HepG2 (cell line): ENCODE measurements around the gene ALOXE3. TPM values are rescaled to one million over a fixed set of nuclear protein-coding genes. Genes with fewer than 3 reads are reported as not detected.
"Not testable (repeated sequence)": the region's sequence is repeated elsewhere in the genome, so short reads cannot be mapped to it uniquely, and the experiment has no call there.

ENCODE experiments used
- ATAC-seq: fragments of 200-7000 bp; cut with Tn5 transposase; 3 replicates; pipeline ENCODE4 v1.9.1; 2020; ENCODE audit warnings: mild to moderate bottlenecking, moderate library complexity
- BruUV-seq: library from RNA; stranded (reverse); fragments of 400-500 nt; replicated peaks from 2 replicates; lab custom pipeline; 2021; lab: Mats Ljungman, UMichigan
- CTCF ChIA-PET: fragments of 300-600 bp; formaldehyde crosslinking; extraction: SDS; loops from one replicate; lab custom pipeline; 2021; ENCODE audit warnings: low total read pairs, inconsistent platforms, low intra/inter-chr PET ratio; lab: Yijun Ruan, JAX
- POLR2A ChIA-PET: fragments of 350-600 bp; sonication (Branson Sonifier 250); formaldehyde crosslinking; loops from one replicate; lab custom pipeline; 2020; ENCODE audit warnings: antibody characterized with exemption, inconsistent platforms; lab: Yijun Ruan, JAX
- DNase-seq: peaks from one replicate; pipeline ENCODE4 v3.0.0-alpha.2; 2015; ENCODE audit warnings: low spot score
- FAIRE-seq: peaks from 3 replicates; lab custom pipeline; 2011; peaks lifted over from hg19 to GRCh38; lab: Jason Lieb, UNC
- H2AFZ ChIP-seq: one replicate; pipeline ENCODE4 v1.6.1; 2011; ENCODE audit warnings: low read length, inconsistent platforms
- H3K27ac ChIP-seq: fragments of 300-600 bp; 3 replicates; pipeline ENCODE4 v1.8.0; 2011; ENCODE audit warnings: mixed run types, mild to moderate bottlenecking, mixed read lengths, low read length, inconsistent platforms; ENCODE audit not compliant: insufficient read depth; ENCODE audit errors: extremely low read length
- H3K27me3 ChIP-seq, 2 experiments: fragments of 200-600 bp in 1 of 2; 2 replicates in 1 of 2; 3 replicates in 1 of 2; pipeline versions ENCODE4 v1.6.0 to v1.8.0; 2011; ENCODE audit warnings: low read length in 2 of 2, mild to moderate bottlenecking in 2 of 2, moderate library complexity in 2 of 2, inconsistent platforms in 1 of 2; ENCODE audit not compliant: insufficient read depth in 2 of 2, control insufficient read depth in 1 of 2
- H3K36me3 ChIP-seq, 2 experiments: fragments of 200-600 bp in 1 of 2; replicated peaks in 1 of 2; 2 replicates in 1 of 2; 3 replicates in 1 of 2; pipeline versions ENCODE4 v1.5.1 to v1.8.0; 2011; ENCODE audit warnings: low read length in 2 of 2, inconsistent platforms in 1 of 2; ENCODE audit not compliant: insufficient read depth in 2 of 2, control insufficient read depth in 1 of 2
- H3K4me1 ChIP-seq: 2 replicates; pipeline ENCODE4 v1.5.1; 2012; ENCODE audit warnings: low read length, inconsistent platforms; ENCODE audit not compliant: insufficient read depth
- H3K4me2 ChIP-seq: 2 replicates; pipeline ENCODE4 v1.6.0; 2011; ENCODE audit warnings: low read depth, low read length, inconsistent platforms
- H3K4me3 ChIP-seq, 3 experiments: fragments of 200-600 bp in 1 of 3; sonication (generic), shearing (Covaris generic) in 1 of 3; replicated peaks in 1 of 3; 2 replicates each; pipeline ENCODE4 v1.5.1; 2011 to 2016; ENCODE audit warnings: low read length in 3 of 3, inconsistent platforms in 2 of 3, low read depth in 2 of 3, mild to moderate bottlenecking in 2 of 3, control low read depth in 1 of 3, mixed read lengths in 1 of 3; ENCODE audit not compliant: insufficient read depth in 1 of 3
- H3K79me2 ChIP-seq: one replicate; pipeline ENCODE4 v1.6.1; 2011; ENCODE audit warnings: low read length, inconsistent platforms; ENCODE audit not compliant: insufficient read depth
- H3K9ac ChIP-seq: 2 replicates; pipeline ENCODE4 v1.6.0; 2011; ENCODE audit warnings: mild to moderate bottlenecking, low read depth, low read length, inconsistent platforms; ENCODE audit not compliant: insufficient read depth
- H3K9me3 ChIP-seq: 2 replicates; pipeline ENCODE4 v1.5.1; 2012; ENCODE audit warnings: mild to moderate bottlenecking, low read length
- H4K20me1 ChIP-seq: 2 replicates; pipeline ENCODE4 v1.6.0; 2011; ENCODE audit warnings: inconsistent platforms, mild to moderate bottlenecking, low read length, moderate library complexity; ENCODE audit not compliant: insufficient read depth
- FOXA3 ChIP-seq: IDR thresholded peaks from 2 replicates; pipeline ENCODE4 v1.6.1; 2016; ENCODE audit warnings: missing genetic modification reagents, missing compliant biosample characterization
- MTA3 ChIP-seq: sonication (generic); formaldehyde crosslinking; IDR thresholded peaks from 2 replicates; pipeline ENCODE4 v1.4.0; 2020; ENCODE audit warnings: missing genetic modification reagents
- RXRB ChIP-seq: IDR thresholded peaks from 2 replicates; pipeline ENCODE4 v1.6.1; 2016; ENCODE audit warnings: borderline replicate concordance, missing genetic modification reagents, missing compliant biosample characterization
- SMC3 ChIP-seq: IDR thresholded peaks from 2 replicates; pipeline ENCODE4 v1.6.1; 2011; ENCODE audit warnings: low read length, improper control_type of control experiment
- TFDP1 ChIP-seq: IDR thresholded peaks from 2 replicates; pipeline ENCODE4 v1.6.1; 2016; ENCODE audit warnings: missing compliant biosample characterization, missing genetic modification reagents, borderline replicate concordance
- ZNF674 ChIP-seq: sonication (generic); formaldehyde crosslinking; IDR thresholded peaks from 2 replicates; pipeline ENCODE4 v1.5.0; 2020; ENCODE audit warnings: low read depth, mild to moderate bottlenecking, missing genetic modification reagents
- ZNF816 ChIP-seq: sonication (generic); formaldehyde crosslinking; IDR thresholded peaks from 2 replicates; pipeline ENCODE4 v1.8.0; 2022; ENCODE audit warnings: missing genetic modification reagents, mild to moderate bottlenecking, borderline replicate concordance
- WGBS: methylation state at CpG from one replicate; pipeline ENCODE4 v1.1.6; 2017; ENCODE audit warnings: low lambda C conversion rate; 5-methylcytosine and 5-hydroxymethylcytosine counted together
- in situ Hi-C: cut with HindIII; loops from 2 replicates; pipeline ENCODE4 v1.10.0; 2017; ENCODE audit warnings: low pct_unique_long_range_greater_than_20kb; ENCODE audit not compliant: extremely low pct_ligation_motif_present
- intact Hi-C: fragments of 100-400 bp; cut with micrococcal nuclease; formaldehyde crosslinking; loops from one replicate; pipeline ENCODE4 v1.10.0; 2022; ENCODE audit not compliant: unreplicated experiment
- polyA plus RNA-seq, 8 experiments: library from polyadenylated mRNA; depleted of rRNA in 3 of 8; stranded (reverse) in 7 of 8; unstranded in 1 of 8; fragments of >200 nt; fragmentation: Illumina TruSeq in 4 of 8; extraction: Trizol in 4 of 8; gene quantifications; 2 replicates each; pipeline versions ENCODE4 v1.2.1 to v1.2.3, GENCODE V29; 2011 to 2016; ENCODE audit warnings: low read depth in 4 of 8, missing spikeins in 1 of 8, mixed read lengths in 1 of 8; ENCODE audit not compliant: insufficient read depth in 1 of 8
- total RNA-seq, 5 experiments: library from RNA; depleted of rRNA; stranded (reverse); fragments of >200 nt; fragmentation: Illumina TruSeq; extraction: Trizol; gene quantifications; 2 replicates each; pipeline ENCODE4 v1.2.3, GENCODE V29; 2016; ENCODE audit warnings: low read depth in 1 of 5
- TF ChIP-seq, protein P1 (sequence below): sonication (generic); formaldehyde crosslinking; conservative IDR thresholded peaks from 2 replicates; pipeline ENCODE4 v1.4.0; 2020; ENCODE audit warnings: mild to moderate bottlenecking, missing genetic modification reagents, moderate library complexity
- TF ChIP-seq, protein P2 (sequence below): sonication (generic); formaldehyde crosslinking; IDR thresholded peaks from 2 replicates; pipeline ENCODE4 v1.5.0; 2020; ENCODE audit warnings: mild to moderate bottlenecking, missing genetic modification reagents, moderate library complexity

Gene ALOXE3
- total and polyA plus RNA-seq, 2 of the 13 experiments (the other 11 are each of a cell fraction or from before 2014, with no cell fraction given), result 0.07 TPM; not detected in 1

DNA sequence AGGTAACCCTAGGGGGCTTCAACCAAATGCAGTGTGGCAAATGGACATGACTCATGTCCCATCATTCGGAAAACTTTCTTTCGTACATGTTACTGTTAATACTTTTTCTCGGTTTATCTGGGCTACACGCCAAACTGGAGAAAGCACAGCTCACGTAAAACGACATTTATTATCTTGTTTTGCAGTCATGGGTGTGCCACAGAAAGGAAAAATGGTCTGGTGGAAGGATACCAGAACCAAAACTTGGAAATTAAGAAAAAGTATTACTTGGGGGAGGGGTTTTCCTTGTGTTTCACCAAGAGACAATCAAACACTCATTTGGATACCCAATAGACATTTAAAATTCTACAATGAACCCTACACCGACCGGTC is 55.9 kb downstream of the ALOXE3 start (continued):
- TF ChIP-seq RXRB (CRISPR knock-in tag), result no peak

DNA sequence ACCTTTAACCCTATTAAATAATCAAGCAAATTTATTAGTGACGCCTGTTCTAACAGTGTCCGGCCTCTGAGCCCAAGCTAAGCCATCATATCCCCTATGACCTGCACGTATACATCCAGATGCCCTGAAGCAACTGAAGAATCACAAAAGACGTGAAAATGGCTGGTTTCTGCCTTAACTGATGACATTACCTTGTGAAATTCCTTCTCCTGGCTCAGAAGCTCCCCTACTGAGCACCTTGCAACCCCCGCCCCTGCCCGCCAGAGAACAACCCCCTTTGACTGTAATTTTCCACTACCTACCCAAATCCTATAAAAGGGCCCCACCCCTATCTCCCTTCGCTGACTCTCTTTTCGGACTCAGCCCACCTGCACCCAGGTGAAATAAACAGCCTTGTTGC is 56.5 kb downstream of the ALOXE3 start:
- peaks cover 32% of the 10 kb centered on the region for H3K4me1 ChIP-seq
- H3K27ac ChIP-seq, POLR2A ChIA-PET, FAIRE-seq, H3K9ac ChIP-seq, H3K36me3 ChIP-seq, H3K9me3 ChIP-seq, H3K79me2 ChIP-seq, ATAC-seq, DNase-seq, H2AFZ ChIP-seq, BruUV-seq, H3K4me2 ChIP-seq, in situ Hi-C loops, H3K4me3 ChIP-seq: not testable (repeated sequence)
- 92% methylated on average over 8 of the region's 8 CpGs for WGBS
- peaks cover 1 to 21% of the 10 kb centered on the region in 2 experiments; a peak in 4 of 5 replicates for H3K27me3 ChIP-seq
- intact Hi-C loops, result loop anchor here (5.0 kb wide), 1 partner anchor 50 kb away; no protein-coding TSS in a partner anchor
- CTCF ChIA-PET, result interaction anchor here (2.9 kb wide), 1 partner anchor 48 kb away, joined by 14 read pairs; no protein-coding TSS in a partner anchor
- H4K20me1 ChIP-seq, result peaks cover 45% of the 10 kb centered on the region

DNA sequence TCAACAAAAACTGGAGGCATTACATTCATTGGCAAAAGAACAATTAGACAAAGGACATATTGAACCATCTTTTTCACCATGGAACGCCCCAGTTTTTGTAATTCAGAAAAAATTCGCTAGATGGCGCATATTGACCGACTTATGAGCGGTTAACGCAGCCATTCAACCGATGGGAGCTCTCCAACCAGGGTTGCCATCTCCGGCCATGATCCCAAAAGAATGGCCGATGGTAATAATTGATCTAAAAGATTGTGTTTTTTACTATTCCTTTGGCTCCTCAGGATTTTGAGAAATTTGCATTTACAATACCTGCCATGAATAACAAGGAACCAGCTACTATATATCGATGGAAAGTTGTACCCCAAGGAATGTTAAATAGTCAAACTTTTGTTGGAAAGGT is 58.0 kb downstream of the ALOXE3 start:
- Histone ChIP-seq H3K4me2 (0 out of 2 replicates have a peak overlapping the region, but pooled peaks have one; percentile 66), H4K20me1 (peaks cover 39% of the 10 kb centered on the region), H3K27ac (no peak overlapping the region), H3K4me3 (no peak overlapping the region), H3K36me3 (no peaks in the 10 kb centered on the region), H3K4me1 (peaks cover 48% of the 10 kb centered on the region), H3K79me2 (no peaks in the 10 kb centered on the region), H3K27me3 (peaks cover 0 to 17% of the 10 kb centered on the region in 2 experiments; a peak in 4 of 5 replicates), H2AFZ (no peak overlapping the region), H3K9me3 (no peaks in the 10 kb centered on the region), H3K9ac (no peak overlapping the region)
- in situ Hi-C loops, result no loop called here
- POLR2A ChIA-PET, result no interaction called here
- CTCF ChIA-PET, result interaction anchor here (1.4 to 2.9 kb wide), 2 partner anchors 19 to 50 kb away, joined by 9 to 14 read pairs; no protein-coding TSS in a partner anchor
- no peak for ATAC-seq
- intact Hi-C loops, result loop anchor here (5.0 kb wide), 1 partner anchor 52 kb away; no protein-coding TSS in a partner anchor
- no TSS peak for BruUV-seq
- FAIRE-seq, result peak; percentile 91
- peak; percentile 65 for DNase-seq
- WGBS, result 8% methylated on average over 10 of the region's 10 CpGs
- TF ChIP-seq FOXA3 (CRISPR knock-in tag) (peak; percentile 7; the same call in 1 of the 2 replicates), TFDP1 (CRISPR knock-in tag) (no peak), ZNF674 (CRISPR knock-in tag) (no peak), MTA3 (CRISPR knock-in tag) (no peak), SMC3 (peak; percentile 50; the same call in 1 of the 2 replicates), ZNF816 (CRISPR knock-in tag) (peak; percentile 21; the same call in 1 of the 2 replicates)
- TF ChIP-seq, protein P1, sequence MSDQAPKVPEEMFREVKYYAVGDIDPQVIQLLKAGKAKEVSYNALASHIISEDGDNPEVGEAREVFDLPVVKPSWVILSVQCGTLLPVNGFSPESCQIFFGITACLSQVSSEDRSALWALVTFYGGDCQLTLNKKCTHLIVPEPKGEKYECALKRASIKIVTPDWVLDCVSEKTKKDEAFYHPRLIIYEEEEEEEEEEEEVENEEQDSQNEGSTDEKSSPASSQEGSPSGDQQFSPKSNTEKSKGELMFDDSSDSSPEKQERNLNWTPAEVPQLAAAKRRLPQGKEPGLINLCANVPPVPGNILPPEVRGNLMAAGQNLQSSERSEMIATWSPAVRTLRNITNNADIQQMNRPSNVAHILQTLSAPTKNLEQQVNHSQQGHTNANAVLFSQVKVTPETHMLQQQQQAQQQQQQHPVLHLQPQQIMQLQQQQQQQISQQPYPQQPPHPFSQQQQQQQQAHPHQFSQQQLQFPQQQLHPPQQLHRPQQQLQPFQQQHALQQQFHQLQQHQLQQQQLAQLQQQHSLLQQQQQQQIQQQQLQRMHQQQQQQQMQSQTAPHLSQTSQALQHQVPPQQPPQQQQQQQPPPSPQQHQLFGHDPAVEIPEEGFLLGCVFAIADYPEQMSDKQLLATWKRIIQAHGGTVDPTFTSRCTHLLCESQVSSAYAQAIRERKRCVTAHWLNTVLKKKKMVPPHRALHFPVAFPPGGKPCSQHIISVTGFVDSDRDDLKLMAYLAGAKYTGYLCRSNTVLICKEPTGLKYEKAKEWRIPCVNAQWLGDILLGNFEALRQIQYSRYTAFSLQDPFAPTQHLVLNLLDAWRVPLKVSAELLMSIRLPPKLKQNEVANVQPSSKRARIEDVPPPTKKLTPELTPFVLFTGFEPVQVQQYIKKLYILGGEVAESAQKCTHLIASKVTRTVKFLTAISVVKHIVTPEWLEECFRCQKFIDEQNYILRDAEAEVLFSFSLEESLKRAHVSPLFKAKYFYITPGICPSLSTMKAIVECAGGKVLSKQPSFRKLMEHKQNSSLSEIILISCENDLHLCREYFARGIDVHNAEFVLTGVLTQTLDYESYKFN (CRISPR knock-in tag), result 0 out of 2 replicates have a peak, but pooled peaks have one; percentile 6
- TF ChIP-seq, protein P2, sequence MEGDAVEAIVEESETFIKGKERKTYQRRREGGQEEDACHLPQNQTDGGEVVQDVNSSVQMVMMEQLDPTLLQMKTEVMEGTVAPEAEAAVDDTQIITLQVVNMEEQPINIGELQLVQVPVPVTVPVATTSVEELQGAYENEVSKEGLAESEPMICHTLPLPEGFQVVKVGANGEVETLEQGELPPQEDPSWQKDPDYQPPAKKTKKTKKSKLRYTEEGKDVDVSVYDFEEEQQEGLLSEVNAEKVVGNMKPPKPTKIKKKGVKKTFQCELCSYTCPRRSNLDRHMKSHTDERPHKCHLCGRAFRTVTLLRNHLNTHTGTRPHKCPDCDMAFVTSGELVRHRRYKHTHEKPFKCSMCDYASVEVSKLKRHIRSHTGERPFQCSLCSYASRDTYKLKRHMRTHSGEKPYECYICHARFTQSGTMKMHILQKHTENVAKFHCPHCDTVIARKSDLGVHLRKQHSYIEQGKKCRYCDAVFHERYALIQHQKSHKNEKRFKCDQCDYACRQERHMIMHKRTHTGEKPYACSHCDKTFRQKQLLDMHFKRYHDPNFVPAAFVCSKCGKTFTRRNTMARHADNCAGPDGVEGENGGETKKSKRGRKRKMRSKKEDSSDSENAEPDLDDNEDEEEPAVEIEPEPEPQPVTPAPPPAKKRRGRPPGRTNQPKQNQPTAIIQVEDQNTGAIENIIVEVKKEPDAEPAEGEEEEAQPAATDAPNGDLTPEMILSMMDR, result peak; percentile 75
